Panc1 (cell line): ENCODE results near the gene RIPOR3.

Source experiments
- CTCF ChIP-seq: fragments of 450-650 bp; IDR thresholded peaks from 2 replicates; pipeline ENCODE4 v1.5.1; 2017; ENCODE audit warnings: mild to moderate bottlenecking
- POLR2AphosphoS5 ChIP-seq: IDR thresholded peaks from 2 replicates; pipeline ENCODE4 v1.6.1; 2012; ENCODE audit warnings: mild to moderate bottlenecking, low read depth, low read length, moderate library complexity
- REST ChIP-seq, 2 experiments: IDR thresholded peaks; 2 replicates each; pipeline ENCODE4 v1.6.1; 2011 to 2012; ENCODE audit warnings: low read depth in 2 of 2, control low read depth in 1 of 2, low read length in 1 of 2, mild to moderate bottlenecking in 1 of 2, moderate library complexity in 1 of 2; ENCODE audit not compliant: insufficient read depth in 1 of 2
- SIN3A ChIP-seq: IDR thresholded peaks from 2 replicates; pipeline ENCODE4 v1.6.1; 2012; ENCODE audit warnings: low read depth, mild to moderate bottlenecking, low read length, moderate library complexity, borderline replicate concordance; ENCODE audit not compliant: insufficient read depth
- TCF7L2 ChIP-seq: IDR thresholded peaks from 2 replicates; pipeline ENCODE4 v1.6.1; 2011; ENCODE audit warnings: mild to moderate bottlenecking, low read depth, low read length, inconsistent platforms

GRCh38 chr20:50582591-50583234 lies 108.6 kb downstream of the RIPOR3 start:
- TF ChIP-seq CTCF, result no peak
- TF ChIP-seq TCF7L2, result no peak
- TF ChIP-seq POLR2AphosphoS5, result no peak
- TF ChIP-seq SIN3A, result no peak
- TF ChIP-seq REST (IDR thresholded peaks at IDR 0.05; ENCODE audit: insufficient read depth in 1 of 2, low read depth in 2 of 2, low read length in 1 of 2), result no peak
